A673 (cell line): ENCODE results near the gene NEXN.

Experiments
- EZH2 ChIP-seq: fragments of 200-600 bp; sonication (generic); IDR thresholded peaks from 2 replicates; pipeline ENCODE4 v1.6.1; 2017; ENCODE audit warnings: borderline replicate concordance, low read depth, mild to moderate bottlenecking, mixed read lengths, antibody characterized with exemption, low read length; ENCODE audit not compliant: poor library complexity, severe bottlenecking
- TF ChIP-seq, protein P1 (sequence below): fragments of 300-800, 200-600 bp; sonication (generic); conservative IDR thresholded peaks from 2 replicates; pipeline ENCODE4 v1.5.1; 2017; ENCODE audit warnings: low read depth, mild to moderate bottlenecking, antibody characterized with exemption, low read length, moderate library complexity, mixed read lengths

DNA sequence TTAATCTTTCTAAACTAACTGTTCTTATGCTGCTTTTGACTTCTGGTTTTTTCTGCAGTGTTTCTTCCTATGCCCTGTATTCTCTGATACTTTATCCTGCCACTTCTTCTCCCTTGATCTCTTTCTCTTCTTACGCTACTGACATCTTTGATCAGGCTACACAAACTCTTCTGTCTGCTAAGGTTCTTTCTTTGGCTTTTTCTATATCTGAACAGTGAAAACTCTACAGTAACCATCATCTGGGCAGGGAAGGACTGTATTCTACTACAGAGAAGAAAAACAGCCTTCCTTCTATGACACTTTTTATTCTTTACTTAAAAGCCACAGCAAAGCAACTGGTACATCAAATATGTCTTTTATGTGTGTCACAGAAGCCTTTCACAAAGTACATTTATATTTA is 7.4 kb upstream of the NEXN start:
- no peak for TF ChIP-seq EZH2
- TF ChIP-seq, protein P1, sequence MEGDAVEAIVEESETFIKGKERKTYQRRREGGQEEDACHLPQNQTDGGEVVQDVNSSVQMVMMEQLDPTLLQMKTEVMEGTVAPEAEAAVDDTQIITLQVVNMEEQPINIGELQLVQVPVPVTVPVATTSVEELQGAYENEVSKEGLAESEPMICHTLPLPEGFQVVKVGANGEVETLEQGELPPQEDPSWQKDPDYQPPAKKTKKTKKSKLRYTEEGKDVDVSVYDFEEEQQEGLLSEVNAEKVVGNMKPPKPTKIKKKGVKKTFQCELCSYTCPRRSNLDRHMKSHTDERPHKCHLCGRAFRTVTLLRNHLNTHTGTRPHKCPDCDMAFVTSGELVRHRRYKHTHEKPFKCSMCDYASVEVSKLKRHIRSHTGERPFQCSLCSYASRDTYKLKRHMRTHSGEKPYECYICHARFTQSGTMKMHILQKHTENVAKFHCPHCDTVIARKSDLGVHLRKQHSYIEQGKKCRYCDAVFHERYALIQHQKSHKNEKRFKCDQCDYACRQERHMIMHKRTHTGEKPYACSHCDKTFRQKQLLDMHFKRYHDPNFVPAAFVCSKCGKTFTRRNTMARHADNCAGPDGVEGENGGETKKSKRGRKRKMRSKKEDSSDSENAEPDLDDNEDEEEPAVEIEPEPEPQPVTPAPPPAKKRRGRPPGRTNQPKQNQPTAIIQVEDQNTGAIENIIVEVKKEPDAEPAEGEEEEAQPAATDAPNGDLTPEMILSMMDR = no peak
